ENCODE data around the gene TRPC6. TPM values are rescaled to one million over a fixed set of nuclear protein-coding genes. Genes with fewer than 3 reads are reported as not detected.

Gene TRPC6
- total RNA-seq, 4 donors from 2014 or later = 2.0 to 28.3 (median 6.4) TPM

GRCh38 chr11:101577461-101577860 is 6.3 kb downstream of the TRPC6 start:
- TF ChIP-seq, protein P1, sequence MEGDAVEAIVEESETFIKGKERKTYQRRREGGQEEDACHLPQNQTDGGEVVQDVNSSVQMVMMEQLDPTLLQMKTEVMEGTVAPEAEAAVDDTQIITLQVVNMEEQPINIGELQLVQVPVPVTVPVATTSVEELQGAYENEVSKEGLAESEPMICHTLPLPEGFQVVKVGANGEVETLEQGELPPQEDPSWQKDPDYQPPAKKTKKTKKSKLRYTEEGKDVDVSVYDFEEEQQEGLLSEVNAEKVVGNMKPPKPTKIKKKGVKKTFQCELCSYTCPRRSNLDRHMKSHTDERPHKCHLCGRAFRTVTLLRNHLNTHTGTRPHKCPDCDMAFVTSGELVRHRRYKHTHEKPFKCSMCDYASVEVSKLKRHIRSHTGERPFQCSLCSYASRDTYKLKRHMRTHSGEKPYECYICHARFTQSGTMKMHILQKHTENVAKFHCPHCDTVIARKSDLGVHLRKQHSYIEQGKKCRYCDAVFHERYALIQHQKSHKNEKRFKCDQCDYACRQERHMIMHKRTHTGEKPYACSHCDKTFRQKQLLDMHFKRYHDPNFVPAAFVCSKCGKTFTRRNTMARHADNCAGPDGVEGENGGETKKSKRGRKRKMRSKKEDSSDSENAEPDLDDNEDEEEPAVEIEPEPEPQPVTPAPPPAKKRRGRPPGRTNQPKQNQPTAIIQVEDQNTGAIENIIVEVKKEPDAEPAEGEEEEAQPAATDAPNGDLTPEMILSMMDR (IDR thresholded peaks at IDR 0.05) = no peak
- TF ChIP-seq POLR2AphosphoS5 (IDR thresholded peaks at IDR 0.05) = no peak
- 88% methylated on average over 6 of the region's 6 CpGs for WGBS

DNA sequence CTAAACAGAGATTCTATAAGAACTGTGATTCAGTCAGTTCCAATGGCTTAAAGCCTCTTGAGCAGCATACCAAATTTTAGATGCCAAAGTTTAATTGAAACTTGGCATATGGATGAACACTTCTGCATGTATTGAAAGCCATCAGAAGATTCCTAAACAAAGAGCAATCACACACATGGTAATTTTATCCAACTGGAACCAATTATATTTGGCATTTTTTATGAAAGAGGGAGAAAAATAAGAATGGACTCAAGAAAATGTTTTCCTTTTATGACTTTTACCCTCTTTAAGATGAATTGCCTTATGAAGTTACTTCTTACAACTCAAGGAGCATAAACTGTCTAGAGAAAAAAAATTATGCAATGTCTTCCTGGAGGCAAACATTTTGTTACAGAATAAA is 7.4 kb downstream of the TRPC6 start:
- DNase-seq (ENCODE audit: low spot score in 2 of 2) = no peak
- no peak for TF ChIP-seq POLR2A (IDR thresholded peaks at IDR 0.05)
- TF ChIP-seq, protein P1 (IDR thresholded peaks at IDR 0.05) = no peak
- no peak for TF ChIP-seq EP300 (IDR thresholded peaks at IDR 0.05)
- TF ChIP-seq POLR2AphosphoS5 (IDR thresholded peaks at IDR 0.05) = no peak
- H3K9me3 ChIP-seq = no peaks in the 10 kb centered on the region

More at GRCh38 chr11:101577461-101577860, 6.3 kb downstream of the TRPC6 start:
- peaks cover 6% of the 10 kb centered on the region for H3K4me1 ChIP-seq
- H3K27me3 ChIP-seq = peaks cover 15% of the 10 kb centered on the region
- no peak overlapping the region for H3K27ac ChIP-seq
- H3K9me3 ChIP-seq = no peaks in the 10 kb centered on the region
- no peaks in the 10 kb centered on the region for H3K36me3 ChIP-seq
- DNase-seq (ENCODE audit: low spot score in 2 of 2) = no peak
- H3K4me3 ChIP-seq = no peak overlapping the region

GRCh38 chr11:101574886-101575285 is 8.9 kb downstream of the TRPC6 start:
- DNase-seq (ENCODE audit: low spot score in 2 of 2) = no peak
- no peaks in the 10 kb centered on the region for H3K9me3 ChIP-seq
- H3K4me3 ChIP-seq = no peak overlapping the region
- 0% methylated on average over 1 of the region's 1 CpG for WGBS
- no peaks in the 10 kb centered on the region for H3K4me1 ChIP-seq
- no peaks in the 10 kb centered on the region for H3K27me3 ChIP-seq
- no peak for TF ChIP-seq EP300 (IDR thresholded peaks at IDR 0.05)
- no peak for TF ChIP-seq POLR2A (IDR thresholded peaks at IDR 0.05)
- TF ChIP-seq POLR2AphosphoS5 (IDR thresholded peaks at IDR 0.05) = no peak
- TF ChIP-seq, protein P1 (IDR thresholded peaks at IDR 0.05) = no peak
- no peak overlapping the region for H3K27ac ChIP-seq
- no peaks in the 10 kb centered on the region for H3K36me3 ChIP-seq

More for the DNA sequence above, 7.4 kb downstream of the TRPC6 start:
- Histone ChIP-seq H3K27ac (no peak overlapping the region), H3K4me1 (no peaks in the 10 kb centered on the region), H3K36me3 (no peaks in the 10 kb centered on the region), H3K4me3 (no peak overlapping the region), H3K27me3 (peaks cover 5% of the 10 kb centered on the region)

- Histone ChIP-seq H3K36me3 (no peaks in the 10 kb centered on the region), H3K4me3 (no peak overlapping the region), H3K9me3 (no peaks in the 10 kb centered on the region), H3K27me3 (no peaks in the 10 kb centered on the region), H3K4me1 (no peaks in the 10 kb centered on the region), H3K27ac (no peak overlapping the region)
- no peak for DNase-seq (ENCODE audit: low spot score in 2 of 2)
- 57% methylated on average over 4 of the region's 5 CpGs for WGBS
- TF ChIP-seq POLR2AphosphoS5 (IDR thresholded peaks at IDR 0.05) (no peak), EP300 (IDR thresholded peaks at IDR 0.05) (no peak), POLR2A (IDR thresholded peaks at IDR 0.05) (no peak)
- TF ChIP-seq, protein P1 (IDR thresholded peaks at IDR 0.05) = no peak
These were observed 16.7 kb downstream of the TRPC6 start for GRCh38 chr11:101567071-101567470.

DNA sequence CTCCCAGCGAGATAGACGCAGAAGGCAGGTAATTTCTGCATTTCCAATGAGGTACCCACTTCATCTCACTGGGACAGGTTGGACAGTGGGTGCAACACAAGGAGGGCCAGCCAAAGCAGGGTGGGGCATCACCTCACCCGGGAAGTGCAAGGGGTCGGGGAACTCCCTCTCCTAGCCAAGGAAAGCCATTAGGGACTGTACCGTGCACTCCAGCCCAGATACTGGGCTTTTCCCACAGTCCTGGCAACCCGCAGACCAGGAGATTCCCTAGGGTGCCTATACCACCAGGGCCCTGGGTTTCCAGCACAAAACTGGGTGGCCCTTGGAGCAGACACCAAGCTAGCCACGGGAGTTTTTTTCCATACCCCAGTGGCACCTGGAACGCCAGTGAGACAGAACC is 17.2 kb downstream of the TRPC6 start:
- H3K9me3 ChIP-seq = no peaks in the 10 kb centered on the region
- no peaks in the 10 kb centered on the region for H3K27me3 ChIP-seq
- H3K4me3 ChIP-seq = no peak overlapping the region
- WGBS = 60% methylated on average over 4 of the region's 8 CpGs
- no peaks in the 10 kb centered on the region for H3K4me1 ChIP-seq
- H3K36me3 ChIP-seq = no peaks in the 10 kb centered on the region
- TF ChIP-seq POLR2AphosphoS5 (IDR thresholded peaks at IDR 0.05) (no peak), EP300 (IDR thresholded peaks at IDR 0.05) (no peak), POLR2A (IDR thresholded peaks at IDR 0.05) (no peak)
- TF ChIP-seq, protein P1 (IDR thresholded peaks at IDR 0.05) = no peak
- H3K27ac ChIP-seq = no peak overlapping the region
- no peak for DNase-seq (ENCODE audit: low spot score in 2 of 2)

All from suprapubic skin (tissue), 4 donors.